HepG2 (cell line): ENCODE results near the gene LSM14B. TPM values are rescaled to one million over a fixed set of nuclear protein-coding genes. Genes with fewer than 3 reads are reported as not detected.

Source experiments
- AHR ChIP-seq: IDR thresholded peaks from 2 replicates; pipeline ENCODE4 v1.6.1; 2018; ENCODE audit warnings: missing genetic modification reagents, missing compliant biosample characterization
- ATF7 ChIP-seq, 2 experiments: fragments of 450-650 bp in 1 of 2; sonication (generic) in 1 of 2; formaldehyde crosslinking in 1 of 2; IDR thresholded peaks; 2 replicates each; pipeline versions ENCODE4 v1.4.0 to v1.6.1; 2016 to 2020; ENCODE audit warnings: antibody characterized with exemption in 1 of 2, mild to moderate bottlenecking in 1 of 2, missing genetic modification reagents in 1 of 2
- BHLHE40 ChIP-seq: IDR thresholded peaks from 2 replicates; pipeline ENCODE4 v1.6.1; 2011; ENCODE audit warnings: low read length, improper control_type of control experiment
- GTF2F1 ChIP-seq: fragments of 150-350 bp; IDR thresholded peaks from 2 replicates; pipeline ENCODE4 v1.6.1; 2014; ENCODE audit warnings: low read length
- IRF2 ChIP-seq: IDR thresholded peaks from 2 replicates; pipeline ENCODE4 v1.6.1; 2018; ENCODE audit warnings: missing genetic modification reagents, missing compliant biosample characterization
- KLF12 ChIP-seq: sonication (generic); formaldehyde crosslinking; IDR thresholded peaks from 2 replicates; pipeline ENCODE4 v1.4.0; 2020; ENCODE audit warnings: missing genetic modification reagents, borderline replicate concordance
- RAD51 ChIP-seq: fragments of 450-650 bp; IDR thresholded peaks from 2 replicates; pipeline ENCODE4 v1.6.1; 2016; ENCODE audit warnings: borderline replicate concordance
- SALL1 ChIP-seq: sonication (generic); formaldehyde crosslinking; IDR thresholded peaks from 2 replicates; pipeline ENCODE4 v1.8.0; 2022; ENCODE audit warnings: mild to moderate bottlenecking, missing genetic modification reagents
- SMAD3 ChIP-seq: sonication (generic); formaldehyde crosslinking; IDR thresholded peaks from 2 replicates; pipeline ENCODE4 v1.4.0; 2020; ENCODE audit warnings: missing genetic modification reagents
- SOX5 ChIP-seq: IDR thresholded peaks from 2 replicates; pipeline ENCODE4 v1.6.1; 2016; ENCODE audit warnings: borderline replicate concordance
- STAG1 ChIP-seq: sonication (generic); formaldehyde crosslinking; IDR thresholded peaks from 2 replicates; pipeline ENCODE4 v1.4.0; 2020; ENCODE audit warnings: missing genetic modification reagents
- ZBTB3 ChIP-seq: sonication (generic); formaldehyde crosslinking; IDR thresholded peaks from 2 replicates; pipeline ENCODE4 v1.4.0; 2020; ENCODE audit warnings: low read depth, mild to moderate bottlenecking, moderate library complexity, missing genetic modification reagents, borderline replicate concordance
- ZNF263 ChIP-seq: sonication (generic); formaldehyde crosslinking; IDR thresholded peaks from 2 replicates; pipeline ENCODE4 v1.4.0; 2020; ENCODE audit warnings: missing genetic modification reagents
- ZNF512B ChIP-seq: sonication (generic); formaldehyde crosslinking; IDR thresholded peaks from 2 replicates; pipeline ENCODE4 v1.5.1; 2020; ENCODE audit warnings: missing genetic modification reagents, mild to moderate bottlenecking, borderline replicate concordance
- ZNF543 ChIP-seq: sonication (generic); formaldehyde crosslinking; IDR thresholded peaks from 2 replicates; pipeline ENCODE4 v1.4.0; 2020; ENCODE audit warnings: mild to moderate bottlenecking, missing genetic modification reagents
- ZNF607 ChIP-seq: sonication (generic); formaldehyde crosslinking; IDR thresholded peaks from 2 replicates; pipeline ENCODE4 v1.5.1; 2020; ENCODE audit warnings: missing genetic modification reagents, mild to moderate bottlenecking, borderline replicate concordance
- ZNF619 ChIP-seq: sonication (generic); formaldehyde crosslinking; IDR thresholded peaks from 2 replicates; pipeline ENCODE4 v1.4.0; 2020; ENCODE audit warnings: mild to moderate bottlenecking, missing genetic modification reagents
- ZNF75D ChIP-seq: sonication (generic); formaldehyde crosslinking; IDR thresholded peaks from 2 replicates; pipeline ENCODE4 v1.8.1; 2023; ENCODE audit warnings: missing genetic modification reagents, mild to moderate bottlenecking, borderline replicate concordance
- ZNF761 ChIP-seq: sonication (generic); formaldehyde crosslinking; conservative IDR thresholded peaks from 2 replicates; pipeline ENCODE4 v1.4.0; 2020; ENCODE audit warnings: mild to moderate bottlenecking, missing genetic modification reagents
- ZNF891 ChIP-seq: sonication (generic); formaldehyde crosslinking; IDR thresholded peaks from 2 replicates; pipeline ENCODE4 v1.5.0; 2020; ENCODE audit warnings: mild to moderate bottlenecking, missing genetic modification reagents
- ZSCAN25 ChIP-seq: sonication (generic); formaldehyde crosslinking; IDR thresholded peaks from 2 replicates; pipeline ENCODE4 v1.8.0; 2022; ENCODE audit warnings: mild to moderate bottlenecking, missing genetic modification reagents
- polyA plus RNA-seq, 8 experiments: library from polyadenylated mRNA; depleted of rRNA in 3 of 8; stranded (reverse) in 7 of 8; unstranded in 1 of 8; fragments of >200 nt; fragmentation: Illumina TruSeq in 4 of 8; extraction: Trizol in 4 of 8; gene quantifications; 2 replicates each; pipeline versions ENCODE4 v1.2.1 to v1.2.3, GENCODE V29; 2011 to 2016; ENCODE audit warnings: low read depth in 4 of 8, missing spikeins in 1 of 8, mixed read lengths in 1 of 8; ENCODE audit not compliant: insufficient read depth in 1 of 8
- total RNA-seq, 5 experiments: library from RNA; depleted of rRNA; stranded (reverse); fragments of >200 nt; fragmentation: Illumina TruSeq; extraction: Trizol; gene quantifications; 2 replicates each; pipeline ENCODE4 v1.2.3, GENCODE V29; 2016; ENCODE audit warnings: low read depth in 1 of 5
- TF ChIP-seq, protein P1 (sequence below): sonication (generic); formaldehyde crosslinking; IDR thresholded peaks from 2 replicates; pipeline ENCODE4 v1.8.1; 2023; ENCODE audit warnings: missing genetic modification reagents, inconsistent platforms, borderline replicate concordance
- TF ChIP-seq, protein P2 (sequence below): sonication (generic); formaldehyde crosslinking; IDR thresholded peaks from 2 replicates; pipeline ENCODE4 v1.8.1; 2023; ENCODE audit warnings: mild to moderate bottlenecking, missing genetic modification reagents
- TF ChIP-seq, protein P3 (sequence below): sonication (generic); formaldehyde crosslinking; IDR thresholded peaks from 2 replicates; pipeline ENCODE4 v1.9.0; 2021; ENCODE audit warnings: missing genetic modification reagents, mild to moderate bottlenecking, borderline replicate concordance

The LSM14B gene
- total and polyA plus RNA-seq, 2 of the 13 experiments (the other 11 are each of a cell fraction or from before 2014, with no cell fraction given): 43.3 to 79.2 TPM

DNA sequence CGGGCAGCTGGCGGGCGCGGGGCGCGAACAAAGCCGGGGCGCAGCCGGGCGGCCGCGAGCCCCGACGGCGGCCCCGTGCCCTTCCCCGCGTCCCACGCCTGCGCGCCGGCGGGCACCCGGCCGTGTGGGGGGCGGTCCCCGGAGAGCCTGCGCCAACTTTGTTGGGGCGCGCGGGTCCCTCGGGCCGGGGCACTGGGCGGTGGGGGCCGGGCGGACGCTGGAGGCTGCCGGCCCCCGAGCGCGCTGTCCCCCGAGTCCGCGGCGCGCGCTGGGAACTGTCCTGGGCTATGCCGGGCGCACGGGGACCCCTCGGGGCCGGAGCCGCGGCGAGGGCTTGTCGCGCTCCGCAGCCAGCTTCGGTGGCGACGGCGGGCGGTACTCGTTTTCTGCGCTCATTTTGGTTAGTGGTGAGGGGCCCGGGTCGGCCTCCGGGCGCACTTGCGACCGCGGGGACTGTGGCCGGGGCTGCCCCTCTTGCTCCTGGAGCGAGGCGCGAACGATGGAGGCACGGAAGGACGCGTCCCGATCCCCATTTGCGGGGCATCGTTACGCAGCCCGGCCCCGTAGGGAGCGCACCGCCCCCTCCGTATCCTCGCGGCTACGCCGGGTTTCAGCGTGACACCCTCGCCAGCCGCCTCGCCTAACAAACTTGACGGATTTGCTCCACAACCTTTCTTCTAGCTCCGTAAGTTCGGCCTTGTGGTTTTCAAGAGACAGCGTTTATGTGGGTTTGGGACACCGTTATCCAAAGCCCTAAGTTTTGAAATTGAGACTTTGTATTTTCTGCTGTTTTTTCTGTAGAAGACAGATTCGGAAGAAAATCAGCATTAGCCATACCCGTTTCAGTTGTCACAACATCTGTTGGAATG lies 21.9 kb downstream of the LSM14B start (continued):
- TF ChIP-seq AHR (no peak), ZNF75D (no peak), STAG1 (CRISPR knock-in tag) (no peak), SALL1 (no peak), SMAD3 (peak; percentile 55; the same call in 1 of the 2 replicates), ZNF619 (CRISPR knock-in tag) (no peak; the same call in 1 of the 2 replicates), ZBTB3 (CRISPR knock-in tag) (no peak), GTF2F1 (no peak), KLF12 (CRISPR knock-in tag) (no peak), ZNF263 (CRISPR knock-in tag) (no peak), ZNF891 (0 out of 2 replicates have a peak, but pooled peaks have one; percentile 48), ZNF543 (CRISPR knock-in tag) (peak; percentile 68), SOX5 (no peak), RAD51 (no peak), ZNF761 (CRISPR knock-in tag) (no peak), BHLHE40 (no peak), ZNF512B (CRISPR knock-in tag) (no peak), ZNF607 (CRISPR knock-in tag) (no peak; the same call in 1 of the 2 replicates), ATF7 (IDR thresholded peaks at IDR 0.05) (no peak), ATF7 (CRISPR knock-in tag; IDR thresholded peaks at IDR 0.05) (no peak), IRF2 (CRISPR knock-in tag) (no peak; the same call in 1 of the 2 replicates), ZSCAN25 (CRISPR knock-in tag) (no peak)
- TF ChIP-seq, protein P1, sequence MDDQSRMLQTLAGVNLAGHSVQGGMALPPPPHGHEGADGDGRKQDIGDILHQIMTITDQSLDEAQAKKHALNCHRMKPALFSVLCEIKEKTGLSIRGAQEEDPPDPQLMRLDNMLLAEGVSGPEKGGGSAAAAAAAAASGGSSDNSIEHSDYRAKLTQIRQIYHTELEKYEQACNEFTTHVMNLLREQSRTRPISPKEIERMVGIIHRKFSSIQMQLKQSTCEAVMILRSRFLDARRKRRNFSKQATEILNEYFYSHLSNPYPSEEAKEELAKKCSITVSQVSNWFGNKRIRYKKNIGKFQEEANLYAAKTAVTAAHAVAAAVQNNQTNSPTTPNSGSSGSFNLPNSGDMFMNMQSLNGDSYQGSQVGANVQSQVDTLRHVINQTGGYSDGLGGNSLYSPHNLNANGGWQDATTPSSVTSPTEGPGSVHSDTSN: no peak
- TF ChIP-seq, protein P2, sequence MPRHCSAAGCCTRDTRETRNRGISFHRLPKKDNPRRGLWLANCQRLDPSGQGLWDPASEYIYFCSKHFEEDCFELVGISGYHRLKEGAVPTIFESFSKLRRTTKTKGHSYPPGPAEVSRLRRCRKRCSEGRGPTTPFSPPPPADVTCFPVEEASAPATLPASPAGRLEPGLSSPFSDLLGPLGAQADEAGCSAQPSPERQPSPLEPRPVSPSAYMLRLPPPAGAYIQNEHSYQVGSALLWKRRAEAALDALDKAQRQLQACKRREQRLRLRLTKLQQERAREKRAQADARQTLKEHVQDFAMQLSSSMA (CRISPR knock-in tag): 0 out of 2 replicates have a peak, but pooled peaks have one; percentile 15
- TF ChIP-seq, protein P3, sequence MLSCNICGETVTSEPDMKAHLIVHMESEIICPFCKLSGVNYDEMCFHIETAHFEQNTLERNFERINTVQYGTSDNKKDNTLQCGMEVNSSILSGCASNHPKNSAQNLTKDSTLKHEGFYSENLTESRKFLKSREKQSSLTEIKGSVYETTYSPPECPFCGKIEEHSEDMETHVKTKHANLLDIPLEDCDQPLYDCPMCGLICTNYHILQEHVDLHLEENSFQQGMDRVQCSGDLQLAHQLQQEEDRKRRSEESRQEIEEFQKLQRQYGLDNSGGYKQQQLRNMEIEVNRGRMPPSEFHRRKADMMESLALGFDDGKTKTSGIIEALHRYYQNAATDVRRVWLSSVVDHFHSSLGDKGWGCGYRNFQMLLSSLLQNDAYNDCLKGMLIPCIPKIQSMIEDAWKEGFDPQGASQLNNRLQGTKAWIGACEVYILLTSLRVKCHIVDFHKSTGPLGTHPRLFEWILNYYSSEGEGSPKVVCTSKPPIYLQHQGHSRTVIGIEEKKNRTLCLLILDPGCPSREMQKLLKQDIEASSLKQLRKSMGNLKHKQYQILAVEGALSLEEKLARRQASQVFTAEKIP (CRISPR knock-in tag): no peak
